Measurements from ENCODE around the gene ADPGK. TPM values are rescaled to one million over a fixed set of nuclear protein-coding genes. Genes with fewer than 3 reads are reported as not detected.

ADPGK gene
- total RNA-seq, 4 donors from 2014 or later, result 31.7 to 87.2 (median 53.4) TPM

DNA sequence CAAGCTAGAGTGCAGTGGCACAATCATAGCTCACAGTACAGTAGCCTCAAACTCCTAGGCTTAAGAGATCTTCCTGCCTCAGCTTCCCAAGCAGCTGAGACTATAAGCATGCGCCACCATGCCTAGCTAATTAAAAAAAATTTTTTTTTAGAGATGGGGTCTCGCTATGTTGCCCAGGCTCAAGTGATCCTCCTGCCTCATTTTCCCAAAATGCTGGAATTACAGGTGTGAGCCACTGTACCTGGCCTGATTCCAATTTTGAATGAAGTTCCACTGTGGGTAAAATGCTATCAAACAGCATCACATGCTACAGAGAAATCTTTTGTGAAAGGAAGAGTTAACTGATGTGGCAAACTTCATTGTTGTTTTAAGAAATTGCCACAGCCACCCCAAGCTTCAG, 17.5 kb downstream of the ADPGK start:
- H3K27me3 ChIP-seq, result no peaks in the 10 kb centered on the region
- no peak overlapping the region for H3K27ac ChIP-seq
- 97 to 100% methylated on average over 2 of the region's 2 CpGs for WGBS, 2 donors (ENCODE audit: low coverage in 1 of 2)
- no peaks in the 10 kb centered on the region for H3K4me1 ChIP-seq
- H3K36me3 ChIP-seq, result peaks cover 0 to 60% (median 12%) of the 10 kb centered on the region in 4 donors
- TF ChIP-seq EP300 (IDR thresholded peaks at IDR 0.05; ENCODE audit: low read depth) (no peak), POLR2A (IDR thresholded peaks at IDR 0.05) (no peak), POLR2AphosphoS5 (IDR thresholded peaks at IDR 0.05) (no peak), CTCF (IDR thresholded peaks at IDR 0.05) (no peak)
- peaks cover 0 to 16% of the 10 kb centered on the region in 2 donors for H3K9me3 ChIP-seq
- in situ Hi-C loops (cut with MboI; ENCODE audit: low pct_ligation_motif_present in 1 of 4, low pct_unique_long_range_greater_than_20kb in 1 of 4, low sequenced_read_pairs in 3 of 4), result no loop called here
- no peak overlapping the region for H3K4me3 ChIP-seq
- intact Hi-C loops (cut with DNase I; ENCODE audit: low total_unique reads), result no loop called here
- no peak for DNase-seq

GRCh38 chr15:72764656-72765055, 18.9 kb downstream of the ADPGK start:
- Histone ChIP-seq H3K4me3 (no peak overlapping the region), H3K27ac (no peak overlapping the region), H3K27me3 (no peaks in the 10 kb centered on the region), H3K9me3 (peaks cover 0 to 16% of the 10 kb centered on the region in 2 donors), H3K36me3 (peaks cover 0 to 55% (median 12%) of the 10 kb centered on the region in 4 donors), H3K4me1 (no peaks in the 10 kb centered on the region)
- TF ChIP-seq CTCF (IDR thresholded peaks at IDR 0.05) (no peak), POLR2A (IDR thresholded peaks at IDR 0.05) (no peak), EP300 (IDR thresholded peaks at IDR 0.05; ENCODE audit: low read depth) (no peak), POLR2AphosphoS5 (IDR thresholded peaks at IDR 0.05) (no peak)
- in situ Hi-C loops (cut with MboI; ENCODE audit: low pct_ligation_motif_present in 1 of 4, low pct_unique_long_range_greater_than_20kb in 1 of 4, low sequenced_read_pairs in 3 of 4), result no loop called here
- intact Hi-C loops (cut with DNase I; ENCODE audit: low total_unique reads), result loop anchor here (5.0 kb wide), 1 partner anchor 608 kb away; no protein-coding TSS in a partner anchor
- 95 to 96% methylated on average over 3 of the region's 3 CpGs for WGBS, 2 donors (ENCODE audit: low coverage in 1 of 2)
- DNase-seq, result no peak

GRCh38 chr15:72760590-72761260, 22.8 kb downstream of the ADPGK start:
- H3K4me1 ChIP-seq, result no peaks in the 10 kb centered on the region
- 91% methylated on average over 5 of the region's 5 CpGs for WGBS, 2 donors (ENCODE audit: low coverage in 1 of 2)
- no peak overlapping the region for H3K27ac ChIP-seq
- TF ChIP-seq CTCF (IDR thresholded peaks at IDR 0.05) (no peak), EP300 (IDR thresholded peaks at IDR 0.05; ENCODE audit: low read depth) (no peak), POLR2A (IDR thresholded peaks at IDR 0.05) (no peak), POLR2AphosphoS5 (IDR thresholded peaks at IDR 0.05) (no peak)
- intact Hi-C loops (cut with DNase I; ENCODE audit: low total_unique reads) (loop anchor here (5.0 kb wide), 1 partner anchor 612 kb away; no protein-coding TSS in a partner anchor), in situ Hi-C loops (cut with MboI; ENCODE audit: low pct_ligation_motif_present in 1 of 4, low pct_unique_long_range_greater_than_20kb in 1 of 4, low sequenced_read_pairs in 3 of 4) (no loop called here)
- DNase-seq, result no peak
- peaks cover 0 to 33% (median 7%) of the 10 kb centered on the region in 4 donors for H3K36me3 ChIP-seq
- no peak overlapping the region for H3K4me3 ChIP-seq
- H3K9me3 ChIP-seq, result no peaks in the 10 kb centered on the region
- H3K27me3 ChIP-seq, result no peaks in the 10 kb centered on the region

DNA sequence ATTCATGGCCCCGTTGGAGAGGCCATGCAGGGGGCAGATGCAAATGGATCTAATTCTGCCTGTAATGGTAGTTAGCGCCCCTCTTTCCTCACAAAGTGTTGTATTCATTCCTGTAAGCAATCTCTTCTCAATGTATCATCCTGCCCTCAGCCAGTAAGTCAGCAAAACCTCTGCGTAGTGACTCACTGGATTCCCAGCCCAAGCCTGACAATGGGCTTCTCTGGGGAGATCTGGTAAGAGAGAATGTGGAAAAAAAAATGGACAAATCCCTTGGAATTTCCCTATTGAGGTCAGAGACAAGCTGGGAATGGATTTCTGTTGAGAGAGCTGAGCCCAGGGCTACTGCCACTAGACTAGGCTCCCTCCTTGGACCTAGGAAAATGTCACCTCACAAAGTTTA, 25.4 kb downstream of the ADPGK start:
- intact Hi-C loops (cut with DNase I; ENCODE audit: low total_unique reads) (no loop called here), in situ Hi-C loops (cut with MboI; ENCODE audit: low pct_ligation_motif_present in 1 of 4, low pct_unique_long_range_greater_than_20kb in 1 of 4, low sequenced_read_pairs in 3 of 4) (no loop called here)
- Histone ChIP-seq H3K4me3 (no peak overlapping the region), H3K36me3 (peaks cover 0 to 36% (median 16%) of the 10 kb centered on the region in 4 donors), H3K27me3 (no peaks in the 10 kb centered on the region), H3K27ac (no peak overlapping the region), H3K4me1 (no peaks in the 10 kb centered on the region), H3K9me3 (no peaks in the 10 kb centered on the region)
- TF ChIP-seq EP300 (IDR thresholded peaks at IDR 0.05; ENCODE audit: low read depth) (no peak), POLR2A (IDR thresholded peaks at IDR 0.05) (no peak), CTCF (IDR thresholded peaks at IDR 0.05) (no peak), POLR2AphosphoS5 (IDR thresholded peaks at IDR 0.05) (no peak)
- WGBS, 2 donors (ENCODE audit: low coverage in 1 of 2), result 84% methylated on average over 3 of the region's 3 CpGs; no CpG with 5 or more reads in 1 of the 2 donors
- no peak for DNase-seq

All from transverse colon (tissue), 4 donors.